ENCODE measurements around the gene DHX34.

DHX34 gene

GRCh38 chr19:47362321-47362720, 13.2 kb downstream of the DHX34 start:
- TF ChIP-seq CTCF (IDR thresholded peaks at IDR 0.05): no peak

GRCh38 chr19:47363758-47364531, 14.8 kb downstream of the DHX34 start:
- no peak for TF ChIP-seq CTCF (IDR thresholded peaks at IDR 0.05)

- TF ChIP-seq CTCF (IDR thresholded peaks at IDR 0.05): no peak
Measured at GRCh38 chr19:47370045-47370611, 21.0 kb downstream of the DHX34 start.

- TF ChIP-seq CTCF (IDR thresholded peaks at IDR 0.05): no peak
Measured at GRCh38 chr19:47371261-47371660, 22.1 kb downstream of the DHX34 start.

GRCh38 chr19:47372603-47373002, 23.5 kb downstream of the DHX34 start:
- TF ChIP-seq CTCF (IDR thresholded peaks at IDR 0.05): no peak

GRCh38 chr19:47373246-47374240, 24.4 kb downstream of the DHX34 start:
- TF ChIP-seq CTCF (IDR thresholded peaks at IDR 0.05): no peak

GRCh38 chr19:47374876-47375693, 26.0 kb downstream of the DHX34 start:
- no peak for TF ChIP-seq CTCF (IDR thresholded peaks at IDR 0.05)
